ENCODE data around the gene MBTD1. TPM values are rescaled to one million over a fixed set of nuclear protein-coding genes. Genes with fewer than 3 reads are reported as not detected.

Gene MBTD1
- total and polyA plus RNA-seq, 9 of the 15 experiments (the other 6 are each of a cell fraction or from before 2014, with no cell fraction given) = 2.1 to 26.3 (median 13.3) TPM

- no peak for TF ChIP-seq GTF2B (IDR thresholded peaks at IDR 0.05; ENCODE audit: extremely low read depth, insufficient read length)
- TF ChIP-seq HCFC1 (IDR thresholded peaks at IDR 0.05; ENCODE audit: low read depth, low read length) = peak; percentile 94
- no peak for TF ChIP-seq ZNF507 (tag; conservative IDR thresholded peaks at IDR 0.05)
- TF ChIP-seq KLF16 (IDR thresholded peaks at IDR 0.05) = no peak
- no peak for TF ChIP-seq YBX1 (IDR thresholded peaks at IDR 0.05)
- peak; percentile 98 for TF ChIP-seq KAT7 (CRISPR knock-in tag; IDR thresholded peaks at IDR 0.05; ENCODE audit: borderline replicate concordance)
- TF ChIP-seq ZNF263 (CRISPR knock-in tag; IDR thresholded peaks at IDR 0.05; ENCODE audit: borderline replicate concordance) = peak; percentile 84
- TF ChIP-seq ZNF121 (CRISPR knock-in tag; conservative IDR thresholded peaks at IDR 0.05) = no peak
- no peak for TF ChIP-seq ZBTB5 (IDR thresholded peaks at IDR 0.05)
- peak; percentile 55; the same call in 1 of the 2 replicates for TF ChIP-seq TEAD4 (IDR thresholded peaks at IDR 0.05; ENCODE audit: low read length)
- peak; percentile 89 for TF ChIP-seq TEAD4 (CRISPR knock-in tag; IDR thresholded peaks at IDR 0.05; ENCODE audit: borderline replicate concordance)
- peak; percentile 52; the same call in 1 of the 2 replicates for TF ChIP-seq ZKSCAN8 (CRISPR knock-in tag; IDR thresholded peaks at IDR 0.05)
- TF ChIP-seq PBX2 (CRISPR knock-in tag; IDR thresholded peaks at IDR 0.05; ENCODE audit: low read depth) = no peak
- TF ChIP-seq PBX2 (tag; conservative IDR thresholded peaks at IDR 0.05; ENCODE audit: low read depth) = no peak; the same call in 1 of the 2 replicates
- no peak for TF ChIP-seq ZNF324 (CRISPR knock-in tag; IDR thresholded peaks at IDR 0.05)
- no peak for TF ChIP-seq PPARD (CRISPR knock-in tag; IDR thresholded peaks at IDR 0.05)
- peak; percentile 98 for TF ChIP-seq NEUROD1 (IDR thresholded peaks at IDR 0.05; ENCODE audit: borderline replicate concordance, low read depth, low read length, partially characterized antibody)
- no peak for TF ChIP-seq ZNF212 (CRISPR knock-in tag; IDR thresholded peaks at IDR 0.05)
- peak; percentile 72 for TF ChIP-seq FIP1L1 (IDR thresholded peaks at IDR 0.05; ENCODE audit: low read depth, low read length, poor library complexity, severe bottlenecking)
- TF ChIP-seq VEZF1 (CRISPR knock-in tag; IDR thresholded peaks at IDR 0.05) = peak; percentile 62
Observed at GRCh38 chr17:51153210-51154072, 106.4 kb downstream of the MBTD1 start, which contains the start of gene NME1 (continued).
